SK-N-SH (cell line): ENCODE measurements around the gene NT5DC3. TPM values are rescaled to one million over a fixed set of nuclear protein-coding genes. Genes with fewer than 3 reads are reported as not detected.

ENCODE experiments used
- CTCF ChIA-PET: fragments of 300-600, 350-600 bp; formaldehyde crosslinking; extraction: SDS; loops from one replicate; lab custom pipeline; 2021; lab: Yijun Ruan, JAX
- POLR2A ChIA-PET: fragments of 350-600 bp; sonication (Branson Sonifier 250); formaldehyde crosslinking; extraction: SDS; loops from one replicate; lab custom pipeline; 2020; ENCODE audit warnings: antibody characterized with exemption, inconsistent platforms; lab: Yijun Ruan, JAX
- DNase-seq: peaks from one replicate; pipeline ENCODE4 v3.0.0; 2012
- H2AFZ ChIP-seq: fragments of 200-600 bp; sonication (generic); 2 replicates; pipeline ENCODE4 v1.8.1; 2016; ENCODE audit warnings: antibody characterized with exemption, mild to moderate bottlenecking, low read depth
- H3F3A ChIP-seq: fragments of 200-600 bp; sonication (generic); replicated peaks from 2 replicates; pipeline ENCODE3; 2016; ENCODE audit warnings: antibody characterized with exemption, mild to moderate bottlenecking; ENCODE audit not compliant: insufficient read depth
- H3K27ac ChIP-seq, 2 experiments: fragments of 200-500 bp in 1 of 2; fragments of 200-600 bp in 1 of 2; sonication (Bioruptor generic) in 1 of 2; sonication (generic), shearing (Covaris generic) in 1 of 2; 2 replicates each; pipeline versions ENCODE4 v1.5.1 to v1.6.1; 2014 to 2016; ENCODE audit warnings: low read depth in 2 of 2, inconsistent platforms in 1 of 2, low read length in 1 of 2, mild to moderate bottlenecking in 1 of 2, mixed read lengths in 1 of 2
- H3K27me3 ChIP-seq: fragments of 200-600 bp; sonication (generic), shearing (Covaris generic); 2 replicates; pipeline ENCODE4 v1.6.1; 2016; ENCODE audit warnings: mixed run types; ENCODE audit not compliant: insufficient read depth
- H3K36me3 ChIP-seq, 2 experiments: fragments of 200-500 bp in 1 of 2; fragments of 200-600 bp in 1 of 2; sonication (Bioruptor generic) in 1 of 2; sonication (generic) in 1 of 2; replicated peaks in 1 of 2; 2 replicates each; pipeline versions ENCODE3 to v1.5.1; 2014 to 2016; ENCODE audit warnings: low read length in 1 of 2, mild to moderate bottlenecking in 1 of 2; ENCODE audit not compliant: insufficient read depth in 2 of 2, control insufficient read depth in 1 of 2
- H3K4me1 ChIP-seq, 2 experiments: fragments of 200-500 bp in 1 of 2; fragments of 200-600 bp in 1 of 2; sonication (Bioruptor generic) in 1 of 2; sonication (generic), shearing (Covaris generic) in 1 of 2; 2 replicates each; pipeline versions ENCODE4 v1.5.1 to v1.6.1; 2014 to 2016; ENCODE audit warnings: low read depth in 1 of 2, low read length in 1 of 2, mixed run types in 1 of 2; ENCODE audit not compliant: insufficient read depth in 2 of 2, control insufficient read depth in 1 of 2
- H3K4me2 ChIP-seq: fragments of 200-600 bp; sonication (generic), shearing (Covaris generic); 2 replicates; pipeline ENCODE4 v1.6.1; 2017; ENCODE audit warnings: mixed run types
- H3K4me3 ChIP-seq, 2 experiments: fragments of 200-500 bp in 1 of 2; fragments of 200-600 bp in 1 of 2; sonication (Bioruptor generic) in 1 of 2; sonication (generic), shearing (Covaris generic) in 1 of 2; 2 replicates each; pipeline versions ENCODE4 v1.5.1 to v1.8.1; 2014 to 2016; ENCODE audit warnings: low read depth in 2 of 2, inconsistent platforms in 1 of 2, low read length in 1 of 2, mild to moderate bottlenecking in 1 of 2, mixed read lengths in 1 of 2, moderate library complexity in 1 of 2
- H3K79me2 ChIP-seq: fragments of 200-600 bp; sonication (generic); 2 replicates; pipeline ENCODE4 v1.8.1; 2017; ENCODE audit warnings: mild to moderate bottlenecking; ENCODE audit not compliant: insufficient read depth
- H3K9ac ChIP-seq: fragments of 200-600 bp; sonication (generic); 2 replicates; pipeline ENCODE4 v1.6.1; 2017; ENCODE audit warnings: mixed run types
- H3K9me2 ChIP-seq: fragments of 200-600 bp; sonication (generic); 2 replicates; pipeline ENCODE4 v1.6.1; 2017; ENCODE audit warnings: mixed run types
- H3K9me3 ChIP-seq: fragments of 200-600 bp; sonication (generic); 2 replicates; pipeline ENCODE4 v1.6.1; 2017; ENCODE audit warnings: mixed run types, mild to moderate bottlenecking, moderate library complexity
- H4K20me1 ChIP-seq: fragments of 200-600 bp; sonication (generic); 2 replicates; pipeline ENCODE4 v1.6.1; 2017; ENCODE audit warnings: mild to moderate bottlenecking, mixed run types; ENCODE audit not compliant: insufficient read depth
- CHD2 ChIP-seq: fragments of 150-350 bp; IDR thresholded peaks from 2 replicates; pipeline ENCODE4 v1.6.1; 2018; ENCODE audit warnings: low read length; ENCODE audit not compliant: partially characterized antibody
- ELF1 ChIP-seq: IDR thresholded peaks from 2 replicates; pipeline ENCODE4 v1.4.0; 2012
- EZH2phosphoT487 ChIP-seq: fragments of 200-600 bp; sonication (generic); IDR thresholded peaks from 2 replicates; pipeline ENCODE4 v1.6.1; 2017; ENCODE audit warnings: low read depth, mixed run types, mild to moderate bottlenecking, antibody characterized with exemption, moderate library complexity, borderline replicate concordance
- FOXM1 ChIP-seq: IDR thresholded peaks from 2 replicates; pipeline ENCODE4 v1.4.0; 2012; ENCODE audit warnings: low read depth, mild to moderate bottlenecking
- GABPA ChIP-seq: IDR thresholded peaks from 2 replicates; pipeline ENCODE4 v1.4.0; 2012; ENCODE audit warnings: low read depth, mild to moderate bottlenecking
- GATA2 ChIP-seq: sonication (generic); formaldehyde crosslinking; IDR thresholded peaks from 2 replicates; pipeline ENCODE4 v1.5.0; 2020; ENCODE audit warnings: mild to moderate bottlenecking, missing genetic modification reagents
- JUND ChIP-seq: IDR thresholded peaks from 2 replicates; pipeline ENCODE4 v1.4.0; 2012
- MXI1 ChIP-seq: IDR thresholded peaks from 2 replicates; pipeline ENCODE4 v1.6.1; 2012; ENCODE audit warnings: mild to moderate bottlenecking, low read depth, low read length, improper control_type of control experiment
- NFIC ChIP-seq: IDR thresholded peaks from 2 replicates; pipeline ENCODE4 v1.4.0; 2012; ENCODE audit warnings: borderline replicate concordance
- NRF1 ChIP-seq: IDR thresholded peaks from 2 replicates; pipeline ENCODE4 v1.6.1; 2012; ENCODE audit warnings: low read depth, mild to moderate bottlenecking, low read length
- POLR2AphosphoS5 ChIP-seq: IDR thresholded peaks from 2 replicates; pipeline ENCODE4 v1.6.1; 2012; ENCODE audit warnings: low read depth, low read length
- REST ChIP-seq: IDR thresholded peaks from 2 replicates; pipeline ENCODE4 v1.6.1; 2012; ENCODE audit warnings: mild to moderate bottlenecking, low read depth, low read length, moderate library complexity
- SIN3A ChIP-seq: IDR thresholded peaks from 2 replicates; pipeline ENCODE4 v1.6.1; 2012; ENCODE audit warnings: low read depth, mild to moderate bottlenecking, low read length, moderate library complexity, borderline replicate concordance
- TEAD4 ChIP-seq: IDR thresholded peaks from 2 replicates; pipeline ENCODE4 v1.4.0; 2012; ENCODE audit warnings: mild to moderate bottlenecking, borderline replicate concordance; ENCODE audit not compliant: insufficient read depth
- YY1 ChIP-seq: IDR thresholded peaks from 2 replicates; pipeline ENCODE4 v1.4.0; 2012; ENCODE audit warnings: low read depth, mild to moderate bottlenecking
- WGBS: methylation state at CpG from one replicate; pipeline ENCODE4 v1.1.6; 2017; ENCODE audit warnings: low lambda C conversion rate; 5-methylcytosine and 5-hydroxymethylcytosine counted together
- polyA plus RNA-seq, 3 experiments: library from polyadenylated mRNA; depleted of rRNA; stranded (reverse); fragments of >200 nt; gene quantifications; 2 replicates each; pipeline ENCODE4 v1.2.3, GENCODE V29; 2012
- TF ChIP-seq, protein P1 (sequence below): IDR thresholded peaks from 2 replicates; pipeline ENCODE4 v1.4.0; 2012; ENCODE audit warnings: low read depth, borderline replicate concordance
- TF ChIP-seq, protein P2 (sequence below): fragments of 200-600 bp; sonication (generic); IDR thresholded peaks from 2 replicates; pipeline ENCODE4 v1.6.1; 2017; ENCODE audit warnings: antibody characterized with exemption, mild to moderate bottlenecking, moderate library complexity

Gene NT5DC3
- polyA plus RNA-seq, 1 of the 3 experiments (the other 2 are of a cell fraction) = 11.0 TPM

GRCh38 chr12:103840462-103840875 lies 565 bp downstream of the NT5DC3 start:
- TF ChIP-seq NRF1 (no peak), SIN3A (peak; percentile 10; the same call in 1 of the 2 replicates)
- peak overlapping the region; percentile 82 for H3K4me2 ChIP-seq
- H3K36me3 ChIP-seq = peaks cover 0 to 5% of the 10 kb centered on the region in 2 experiments
- H3K27ac ChIP-seq = peak overlapping the region in 1 of 2 experiments; percentile 44; a peak in 1 of 4 replicates
- H3K9ac ChIP-seq = peak overlapping the region; percentile 90
- ChIA-PET POLR2A (interaction anchor here (0.8 to 1.6 kb wide), 4 partner anchors 8 to 298 kb away, joined by 3 to 9 read pairs (median 5); partner anchors contain the start of genes HSP90B1, NFYB and TDG), CTCF (interaction anchor here (1.1 to 1.3 kb wide), 2 partner anchors 21 to 30 kb away, joined by 3 to 4 read pairs; no protein-coding TSS in a partner anchor)
- no peaks in the 10 kb centered on the region for H3K9me3 ChIP-seq
- WGBS = 2% methylated on average over 12 of the region's 29 CpGs
- no peaks in the 10 kb centered on the region for H3F3A ChIP-seq
- peak overlapping the region; percentile 75 to 84 for H3K4me3 ChIP-seq
- H3K4me1 ChIP-seq = peaks cover 5 to 11% of the 10 kb centered on the region in 2 experiments; a peak in 2 of 4 replicates
- peaks cover 53% of the 10 kb centered on the region for H3K79me2 ChIP-seq
- DNase-seq = peak; percentile 74
- peaks cover 17% of the 10 kb centered on the region for H4K20me1 ChIP-seq
- no peaks in the 10 kb centered on the region for H3K27me3 ChIP-seq
- H3K9me2 ChIP-seq = no peaks in the 10 kb centered on the region
- H2AFZ ChIP-seq = peak overlapping the region; percentile 78

- no peak for DNase-seq
- H2AFZ ChIP-seq = no peak overlapping the region
These were observed 1.2 kb downstream of the NT5DC3 start for GRCh38 chr12:103839609-103840461.

More at GRCh38 chr12:103839609-103840461, 1.2 kb downstream of the NT5DC3 start:
- Histone ChIP-seq H3K4me3 (peak overlapping the region; percentile 75 to 84), H3K79me2 (peaks cover 59% of the 10 kb centered on the region), H3K27ac (no peak overlapping the region), H3K9me3 (no peaks in the 10 kb centered on the region), H3K36me3 (peaks cover 0 to 5% of the 10 kb centered on the region in 2 experiments), H3K9ac (peak overlapping the region; percentile 90), H3K27me3 (no peaks in the 10 kb centered on the region), H3K4me2 (peak overlapping the region; percentile 82), H3K9me2 (no peaks in the 10 kb centered on the region), H3K4me1 (peaks cover 5 to 11% of the 10 kb centered on the region in 2 experiments; a peak in 2 of 4 replicates), H3F3A (no peaks in the 10 kb centered on the region), H4K20me1 (peaks cover 19% of the 10 kb centered on the region)
- TF ChIP-seq JUND (no peak), SIN3A (no peak), REST (no peak), NFIC (no peak), ELF1 (no peak), FOXM1 (no peak), CHD2 (no peak), GABPA (no peak), NRF1 (no peak), MXI1 (no peak), TEAD4 (no peak), POLR2AphosphoS5 (no peak), GATA2 (no peak), EZH2phosphoT487 (no peak), YY1 (no peak)
- TF ChIP-seq, protein P1, sequence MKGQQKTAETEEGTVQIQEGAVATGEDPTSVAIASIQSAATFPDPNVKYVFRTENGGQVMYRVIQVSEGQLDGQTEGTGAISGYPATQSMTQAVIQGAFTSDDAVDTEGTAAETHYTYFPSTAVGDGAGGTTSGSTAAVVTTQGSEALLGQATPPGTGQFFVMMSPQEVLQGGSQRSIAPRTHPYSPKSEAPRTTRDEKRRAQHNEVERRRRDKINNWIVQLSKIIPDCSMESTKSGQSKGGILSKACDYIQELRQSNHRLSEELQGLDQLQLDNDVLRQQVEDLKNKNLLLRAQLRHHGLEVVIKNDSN = no peak
- TF ChIP-seq, protein P2, sequence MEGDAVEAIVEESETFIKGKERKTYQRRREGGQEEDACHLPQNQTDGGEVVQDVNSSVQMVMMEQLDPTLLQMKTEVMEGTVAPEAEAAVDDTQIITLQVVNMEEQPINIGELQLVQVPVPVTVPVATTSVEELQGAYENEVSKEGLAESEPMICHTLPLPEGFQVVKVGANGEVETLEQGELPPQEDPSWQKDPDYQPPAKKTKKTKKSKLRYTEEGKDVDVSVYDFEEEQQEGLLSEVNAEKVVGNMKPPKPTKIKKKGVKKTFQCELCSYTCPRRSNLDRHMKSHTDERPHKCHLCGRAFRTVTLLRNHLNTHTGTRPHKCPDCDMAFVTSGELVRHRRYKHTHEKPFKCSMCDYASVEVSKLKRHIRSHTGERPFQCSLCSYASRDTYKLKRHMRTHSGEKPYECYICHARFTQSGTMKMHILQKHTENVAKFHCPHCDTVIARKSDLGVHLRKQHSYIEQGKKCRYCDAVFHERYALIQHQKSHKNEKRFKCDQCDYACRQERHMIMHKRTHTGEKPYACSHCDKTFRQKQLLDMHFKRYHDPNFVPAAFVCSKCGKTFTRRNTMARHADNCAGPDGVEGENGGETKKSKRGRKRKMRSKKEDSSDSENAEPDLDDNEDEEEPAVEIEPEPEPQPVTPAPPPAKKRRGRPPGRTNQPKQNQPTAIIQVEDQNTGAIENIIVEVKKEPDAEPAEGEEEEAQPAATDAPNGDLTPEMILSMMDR = no peak
- ChIA-PET CTCF (no interaction called here), POLR2A (interaction anchor here (1.6 kb wide), 1 partner anchor 90 kb away, joined by 9 read pairs; the partner anchor contains the start of gene HSP90B1)
- 85% methylated on average over 14 of the region's 14 CpGs for WGBS
